Measurements from ENCODE around the gene DRC3. TPM values are rescaled to one million over a fixed set of nuclear protein-coding genes. Genes with fewer than 3 reads are reported as not detected.

Gene DRC3
- total RNA-seq, 1 donor from 2014 or later = 0.43 TPM

- Mint-ChIP-seq H3K4me3 (ENCODE audit: unreplicated experiment) (no peak overlapping the region), H3K27me3 (ENCODE audit: low read depth, unreplicated experiment) (no peaks in the 10 kb centered on the region), H3K9me3 (ENCODE audit: unreplicated experiment) (no peaks in the 10 kb centered on the region), H3K36me3 (ENCODE audit: low read depth, unreplicated experiment) (peaks cover 8% of the 10 kb centered on the region), H3K4me1 (ENCODE audit: low read depth, unreplicated experiment) (peaks cover 19% of the 10 kb centered on the region), H3K27ac (ENCODE audit: unreplicated experiment) (no peak overlapping the region)
- H3K79me2 ChIP-seq (ENCODE audit: insufficient read depth, low read length) = no peaks in the 10 kb centered on the region
- DNase-seq (ENCODE audit: low read depth) (no peak), FAIRE-seq (no peak)
- TF ChIP-seq EZH2 (IDR thresholded peaks at IDR 0.05; ENCODE audit: insufficient read depth, low read length) = no peak
- TF ChIP-seq, protein P1, sequence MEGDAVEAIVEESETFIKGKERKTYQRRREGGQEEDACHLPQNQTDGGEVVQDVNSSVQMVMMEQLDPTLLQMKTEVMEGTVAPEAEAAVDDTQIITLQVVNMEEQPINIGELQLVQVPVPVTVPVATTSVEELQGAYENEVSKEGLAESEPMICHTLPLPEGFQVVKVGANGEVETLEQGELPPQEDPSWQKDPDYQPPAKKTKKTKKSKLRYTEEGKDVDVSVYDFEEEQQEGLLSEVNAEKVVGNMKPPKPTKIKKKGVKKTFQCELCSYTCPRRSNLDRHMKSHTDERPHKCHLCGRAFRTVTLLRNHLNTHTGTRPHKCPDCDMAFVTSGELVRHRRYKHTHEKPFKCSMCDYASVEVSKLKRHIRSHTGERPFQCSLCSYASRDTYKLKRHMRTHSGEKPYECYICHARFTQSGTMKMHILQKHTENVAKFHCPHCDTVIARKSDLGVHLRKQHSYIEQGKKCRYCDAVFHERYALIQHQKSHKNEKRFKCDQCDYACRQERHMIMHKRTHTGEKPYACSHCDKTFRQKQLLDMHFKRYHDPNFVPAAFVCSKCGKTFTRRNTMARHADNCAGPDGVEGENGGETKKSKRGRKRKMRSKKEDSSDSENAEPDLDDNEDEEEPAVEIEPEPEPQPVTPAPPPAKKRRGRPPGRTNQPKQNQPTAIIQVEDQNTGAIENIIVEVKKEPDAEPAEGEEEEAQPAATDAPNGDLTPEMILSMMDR (IDR thresholded peaks at IDR 0.05; ENCODE audit: insufficient read depth, low read depth, low read length) = no peak
- H3K9ac ChIP-seq (ENCODE audit: low read length) = no peak overlapping the region
- H3K27me3 ChIP-seq (ENCODE audit: insufficient read depth, low read length) = peaks cover 2% of the 10 kb centered on the region
- H4K20me1 ChIP-seq (ENCODE audit: insufficient read depth, low read length) = peaks cover 7% of the 10 kb centered on the region
- peaks cover 9% of the 10 kb centered on the region for H3K4me1 ChIP-seq (ENCODE audit: insufficient read depth, low read length)
- H2AFZ ChIP-seq (ENCODE audit: low read depth, low read length) = no peak overlapping the region
- H3K27ac ChIP-seq (ENCODE audit: low read depth, low read length) = no peak overlapping the region
- no peak overlapping the region for H3K4me2 ChIP-seq (ENCODE audit: low read length)
- no peaks in the 10 kb centered on the region for H3K9me3 ChIP-seq (ENCODE audit: insufficient read depth, low read depth, low read length)
- H3K4me3 ChIP-seq (ENCODE audit: insufficient read depth, low read depth, low read length) = no peak overlapping the region
- H3K36me3 ChIP-seq (ENCODE audit: insufficient read depth, low read length) = peaks cover 2% of the 10 kb centered on the region
Measured at GRCh38 chr17:18019838-18020154, 47.1 kb downstream of the DRC3 start.

DNA sequence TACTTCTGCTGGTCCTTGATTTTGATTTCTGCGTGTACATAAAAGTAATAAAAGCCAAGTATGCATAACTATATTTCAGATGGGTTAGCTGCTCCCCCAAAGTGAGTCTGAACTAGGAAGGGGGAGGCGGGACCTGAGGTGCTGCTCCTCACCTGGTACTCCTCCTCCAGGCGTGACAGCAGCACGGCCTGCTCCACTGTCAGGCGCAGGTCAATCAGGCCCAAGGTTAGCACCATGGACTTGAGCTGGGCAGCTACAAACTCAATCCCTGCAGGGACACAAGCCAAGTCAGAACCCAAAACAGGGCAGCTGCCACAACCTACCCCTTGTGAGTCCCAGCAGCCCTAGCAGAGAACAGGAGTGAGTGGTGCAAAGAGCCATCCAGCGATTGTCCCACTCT, 48.3 kb downstream of the DRC3 start:
- FAIRE-seq = no peak

DNA sequence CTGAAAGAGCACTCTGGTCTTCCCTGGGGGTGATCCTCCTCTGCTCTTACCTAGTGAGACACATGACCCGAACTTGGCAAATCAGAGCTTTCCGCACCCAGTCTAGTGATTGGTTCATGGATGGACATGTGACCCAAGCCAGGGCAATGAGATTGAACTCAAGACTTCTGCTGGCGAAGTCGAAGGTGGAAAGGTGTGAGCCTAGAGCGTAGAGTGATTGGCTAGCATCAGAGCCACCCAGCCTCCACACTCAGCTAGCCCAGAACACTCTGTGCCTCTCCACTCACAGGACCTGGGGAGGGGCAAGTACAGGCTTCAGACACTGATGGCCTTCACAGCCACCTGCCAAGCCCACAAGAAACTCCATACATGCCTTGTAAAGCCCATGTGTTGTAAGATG, 48.7 kb downstream of the DRC3 start:
- TF ChIP-seq EZH2 (IDR thresholded peaks at IDR 0.05; ENCODE audit: insufficient read depth, low read length) = no peak
- TF ChIP-seq, protein P1 (IDR thresholded peaks at IDR 0.05; ENCODE audit: insufficient read depth, low read depth, low read length) = no peak

More for the DNA sequence above, 48.3 kb downstream of the DRC3 start:
- TF ChIP-seq, protein P1 (IDR thresholded peaks at IDR 0.05; ENCODE audit: insufficient read depth, low read depth, low read length) = no peak
- no peak for TF ChIP-seq EZH2 (IDR thresholded peaks at IDR 0.05; ENCODE audit: insufficient read depth, low read length)
- H3K9ac ChIP-seq (ENCODE audit: low read length) = no peak overlapping the region
- no peak for DNase-seq (ENCODE audit: low read depth)
- H3K36me3 Mint-ChIP-seq (ENCODE audit: low read depth, unreplicated experiment) = peaks cover 12% of the 10 kb centered on the region
- H3K79me2 ChIP-seq (ENCODE audit: insufficient read depth, low read length) = no peaks in the 10 kb centered on the region
- H3K27ac ChIP-seq (ENCODE audit: low read depth, low read length) = no peak overlapping the region
- H3K4me3 ChIP-seq (ENCODE audit: insufficient read depth, low read depth, low read length) = no peak overlapping the region
- H4K20me1 ChIP-seq (ENCODE audit: insufficient read depth, low read length) = peaks cover 8% of the 10 kb centered on the region
- no peaks in the 10 kb centered on the region for H3K36me3 ChIP-seq (ENCODE audit: insufficient read depth, low read length)
- no peak overlapping the region for H2AFZ ChIP-seq (ENCODE audit: low read depth, low read length)
- H3K9me3 ChIP-seq (ENCODE audit: insufficient read depth, low read depth, low read length) = no peaks in the 10 kb centered on the region
- H3K4me3 Mint-ChIP-seq (ENCODE audit: unreplicated experiment) = no peak overlapping the region
- no peaks in the 10 kb centered on the region for H3K27me3 ChIP-seq (ENCODE audit: insufficient read depth, low read length)
- no peak overlapping the region for H3K4me2 ChIP-seq (ENCODE audit: low read length)
- peaks cover 21% of the 10 kb centered on the region for H3K4me1 Mint-ChIP-seq (ENCODE audit: low read depth, unreplicated experiment)
- H3K9me3 Mint-ChIP-seq (ENCODE audit: unreplicated experiment) = no peaks in the 10 kb centered on the region
- peaks cover 16% of the 10 kb centered on the region for H3K4me1 ChIP-seq (ENCODE audit: insufficient read depth, low read length)
- H3K27ac Mint-ChIP-seq (ENCODE audit: unreplicated experiment) = no peak overlapping the region
- no peaks in the 10 kb centered on the region for H3K27me3 Mint-ChIP-seq (ENCODE audit: low read depth, unreplicated experiment)

More for the DNA sequence above, 48.7 kb downstream of the DRC3 start:
- H3K27me3 Mint-ChIP-seq (ENCODE audit: low read depth, unreplicated experiment) = no peaks in the 10 kb centered on the region
- no peaks in the 10 kb centered on the region for H3K36me3 ChIP-seq (ENCODE audit: insufficient read depth, low read length)
- H3K27me3 ChIP-seq (ENCODE audit: insufficient read depth, low read length) = no peaks in the 10 kb centered on the region
- H3K27ac Mint-ChIP-seq (ENCODE audit: unreplicated experiment) = no peak overlapping the region
- DNase-seq (ENCODE audit: low read depth) (no peak), FAIRE-seq (no peak)
- H3K4me1 Mint-ChIP-seq (ENCODE audit: low read depth, unreplicated experiment) = peaks cover 20% of the 10 kb centered on the region
- H3K9ac ChIP-seq (ENCODE audit: low read length) = no peak overlapping the region
- peaks cover 8% of the 10 kb centered on the region for H4K20me1 ChIP-seq (ENCODE audit: insufficient read depth, low read length)
- H3K4me1 ChIP-seq (ENCODE audit: insufficient read depth, low read length) = peaks cover 20% of the 10 kb centered on the region
- H3K36me3 Mint-ChIP-seq (ENCODE audit: low read depth, unreplicated experiment) = peaks cover 10% of the 10 kb centered on the region
- H3K27ac ChIP-seq (ENCODE audit: low read depth, low read length) = no peak overlapping the region
- H3K9me3 ChIP-seq (ENCODE audit: insufficient read depth, low read depth, low read length) = no peaks in the 10 kb centered on the region
- no peak overlapping the region for H3K4me3 Mint-ChIP-seq (ENCODE audit: unreplicated experiment)
- H3K4me3 ChIP-seq (ENCODE audit: insufficient read depth, low read depth, low read length) = no peak overlapping the region
- H2AFZ ChIP-seq (ENCODE audit: low read depth, low read length) = no peak overlapping the region
- H3K4me2 ChIP-seq (ENCODE audit: low read length) = no peak overlapping the region
- H3K9me3 Mint-ChIP-seq (ENCODE audit: unreplicated experiment) = no peaks in the 10 kb centered on the region
- H3K79me2 ChIP-seq (ENCODE audit: insufficient read depth, low read length) = no peaks in the 10 kb centered on the region
